Measurements from ENCODE around the gene GJB5. TPM values are rescaled to one million over a fixed set of nuclear protein-coding genes. Genes with fewer than 3 reads are reported as not detected.

The GJB5 gene
- total and polyA plus RNA-seq, 2 donors (not counting 1 experiment from before 2014, with no cell fraction given), result not detected

DNA sequence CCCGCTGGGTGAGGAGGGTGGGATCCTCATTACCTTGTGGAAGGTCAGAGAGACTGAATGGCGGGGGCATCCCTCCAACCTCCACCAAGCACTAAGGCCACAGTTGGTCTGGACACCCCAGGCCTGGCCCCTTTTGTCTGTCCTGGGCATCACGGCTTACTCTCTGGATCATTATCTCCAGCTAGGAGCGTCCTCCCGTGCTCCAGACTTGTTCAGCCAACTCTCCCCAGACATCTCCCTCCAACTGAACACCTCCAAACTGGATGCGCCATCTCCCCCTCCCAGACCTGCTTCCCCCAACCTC is 7.3 kb upstream of the GJB5 start:
- DNase-seq, result no peak
- ATAC-seq (ENCODE audit: low read depth), result no peak
- no peak overlapping the region for H3K4me2 ChIP-seq (replicated peaks; ENCODE audit: low read depth, low read length, poor library complexity, severe bottlenecking)
- Mint-ChIP-seq H3K27ac (no peak overlapping the region), H3K4me3 (no peak overlapping the region), H3K4me1 (peaks cover under 1% of the 10 kb centered on the region), H3K27me3 (peaks cover 14% of the 10 kb centered on the region), H3K9me3 (ENCODE audit: insufficient read depth) (no peaks in the 10 kb centered on the region)
- no peak overlapping the region for H3K9ac ChIP-seq (ENCODE audit: low read length)
- H3K27ac ChIP-seq (ENCODE audit: low read length in 2 of 2), result no peak overlapping the region
- H3K79me2 ChIP-seq (ENCODE audit: control insufficient read depth, insufficient read depth, low read length), result no peaks in the 10 kb centered on the region
- intact Hi-C loops (cut with micrococcal nuclease), result no loop called here
- TF ChIP-seq, protein P1, sequence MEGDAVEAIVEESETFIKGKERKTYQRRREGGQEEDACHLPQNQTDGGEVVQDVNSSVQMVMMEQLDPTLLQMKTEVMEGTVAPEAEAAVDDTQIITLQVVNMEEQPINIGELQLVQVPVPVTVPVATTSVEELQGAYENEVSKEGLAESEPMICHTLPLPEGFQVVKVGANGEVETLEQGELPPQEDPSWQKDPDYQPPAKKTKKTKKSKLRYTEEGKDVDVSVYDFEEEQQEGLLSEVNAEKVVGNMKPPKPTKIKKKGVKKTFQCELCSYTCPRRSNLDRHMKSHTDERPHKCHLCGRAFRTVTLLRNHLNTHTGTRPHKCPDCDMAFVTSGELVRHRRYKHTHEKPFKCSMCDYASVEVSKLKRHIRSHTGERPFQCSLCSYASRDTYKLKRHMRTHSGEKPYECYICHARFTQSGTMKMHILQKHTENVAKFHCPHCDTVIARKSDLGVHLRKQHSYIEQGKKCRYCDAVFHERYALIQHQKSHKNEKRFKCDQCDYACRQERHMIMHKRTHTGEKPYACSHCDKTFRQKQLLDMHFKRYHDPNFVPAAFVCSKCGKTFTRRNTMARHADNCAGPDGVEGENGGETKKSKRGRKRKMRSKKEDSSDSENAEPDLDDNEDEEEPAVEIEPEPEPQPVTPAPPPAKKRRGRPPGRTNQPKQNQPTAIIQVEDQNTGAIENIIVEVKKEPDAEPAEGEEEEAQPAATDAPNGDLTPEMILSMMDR (IDR thresholded peaks at IDR 0.05), result no peak
- no peak for TF ChIP-seq EZH2 (IDR thresholded peaks at IDR 0.05; ENCODE audit: borderline replicate concordance, insufficient read depth, low read depth, low read length, poor library complexity, severe bottlenecking)
- ChIA-PET CTCF (interaction anchor here (2.0 kb wide), 1 partner anchor 1115 kb away, joined by 6 read pairs; no protein-coding TSS in a partner anchor), POLR2A (no interaction called here)
- H2AFZ ChIP-seq (ENCODE audit: insufficient read depth, low read depth, low read length, poor library complexity, severe bottlenecking), result no peak overlapping the region
- H3K36me3 ChIP-seq (replicated peaks in 1 of 2; ENCODE audit: control extremely low read depth in 1 of 2, control insufficient read depth in 1 of 2, extremely low read depth in 1 of 2, insufficient read depth in 2 of 2, low read length in 1 of 2), result no peaks in the 10 kb centered on the region
- peaks cover 0 to 2% of the 10 kb centered on the region in 2 donors for H3K4me1 ChIP-seq (ENCODE audit: control insufficient read depth in 2 of 2, insufficient read depth in 2 of 2, low read length in 2 of 2)
- H4K20me1 ChIP-seq (ENCODE audit: control insufficient read depth, insufficient read depth, low read length, poor library complexity, severe bottlenecking), result no peaks in the 10 kb centered on the region
- H3K27me3 ChIP-seq (replicated peaks in 1 of 4; ENCODE audit: control extremely low read depth in 1 of 4, control insufficient read depth in 3 of 4, insufficient read depth in 4 of 4, low read length in 3 of 4), result peaks cover 0 to 4% (median 0%) of the 10 kb centered on the region in 4 experiments
- no peaks in the 10 kb centered on the region for H3K9me3 ChIP-seq (ENCODE audit: control extremely low read depth in 1 of 3, control insufficient read depth in 2 of 3, insufficient read depth in 1 of 3, low read length in 2 of 3)
- no peak overlapping the region for H3K4me3 ChIP-seq (ENCODE audit: control extremely low read depth in 1 of 5, extremely low read depth in 1 of 5, insufficient read depth in 1 of 5, low read depth in 2 of 5, low read length in 4 of 5)
- 84% methylated on average over 5 of the region's 6 CpGs for WGBS (ENCODE audit: insufficient coverage)

DNA sequence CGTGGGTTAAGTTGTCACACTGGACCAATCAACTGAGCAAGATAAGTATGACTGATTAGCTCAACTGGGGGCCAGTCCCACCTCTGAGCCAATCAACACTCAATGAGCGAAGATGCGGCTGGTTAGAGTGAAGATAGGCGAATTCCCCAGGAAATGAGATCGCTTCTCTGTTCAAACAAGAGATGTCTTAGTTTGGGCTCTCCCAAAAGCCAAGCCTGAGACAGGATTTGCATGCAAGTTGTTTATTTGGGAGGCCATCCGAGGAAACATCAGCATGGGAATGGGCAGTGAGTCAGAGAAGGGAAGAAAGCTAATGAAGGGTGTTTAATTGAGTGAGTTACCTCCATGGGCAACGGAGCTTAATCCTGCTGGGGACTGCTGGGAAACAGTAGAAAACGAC is 4.9 kb upstream of the GJB5 start:
- Mint-ChIP-seq H3K27ac (no peak overlapping the region), H3K4me3 (no peak overlapping the region), H3K9me3 (ENCODE audit: insufficient read depth) (no peaks in the 10 kb centered on the region), H3K4me1 (no peaks in the 10 kb centered on the region), H3K27me3 (peaks cover 10% of the 10 kb centered on the region)
- Histone ChIP-seq H3K27ac (ENCODE audit: low read length in 2 of 2) (no peak overlapping the region), H2AFZ (ENCODE audit: insufficient read depth, low read depth, low read length, poor library complexity, severe bottlenecking) (no peak overlapping the region), H3K9ac (ENCODE audit: low read length) (no peak overlapping the region), H3K4me1 (ENCODE audit: control insufficient read depth in 2 of 2, insufficient read depth in 2 of 2, low read length in 2 of 2) (no peaks in the 10 kb centered on the region), H3K36me3 (replicated peaks in 1 of 2; ENCODE audit: control extremely low read depth in 1 of 2, control insufficient read depth in 1 of 2, extremely low read depth in 1 of 2, insufficient read depth in 2 of 2, low read length in 1 of 2) (no peaks in the 10 kb centered on the region), H3K4me3 (ENCODE audit: control extremely low read depth in 1 of 5, extremely low read depth in 1 of 5, insufficient read depth in 1 of 5, low read depth in 2 of 5, low read length in 4 of 5) (no peak overlapping the region), H4K20me1 (ENCODE audit: control insufficient read depth, insufficient read depth, low read length, poor library complexity, severe bottlenecking) (no peaks in the 10 kb centered on the region), H3K27me3 (replicated peaks in 1 of 4; ENCODE audit: control extremely low read depth in 1 of 4, control insufficient read depth in 3 of 4, insufficient read depth in 4 of 4, low read length in 3 of 4) (peaks cover 0 to 4% (median 2%) of the 10 kb centered on the region in 4 experiments), H3K4me2 (replicated peaks; ENCODE audit: low read depth, low read length, poor library complexity, severe bottlenecking) (no peak overlapping the region), H3K9me3 (ENCODE audit: control extremely low read depth in 1 of 3, control insufficient read depth in 2 of 3, insufficient read depth in 1 of 3, low read length in 2 of 3) (no peaks in the 10 kb centered on the region), H3K79me2 (ENCODE audit: control insufficient read depth, insufficient read depth, low read length) (no peaks in the 10 kb centered on the region)
- no peak for DNase-seq
- ChIA-PET CTCF (interaction anchor here (1.5 kb wide), 1 partner anchor 1117 kb away, joined by 4 read pairs; no protein-coding TSS in a partner anchor), POLR2A (no interaction called here)
- TF ChIP-seq EZH2 (IDR thresholded peaks at IDR 0.05; ENCODE audit: borderline replicate concordance, insufficient read depth, low read depth, low read length, poor library complexity, severe bottlenecking), result no peak
- intact Hi-C loops (cut with micrococcal nuclease), result no loop called here
- WGBS (ENCODE audit: insufficient coverage), result 88% methylated on average over 5 of the region's 8 CpGs
- no peak for ATAC-seq (ENCODE audit: low read depth)

All from B cell (primary cell).